ENCODE data around the gene LPIN2. TPM values are rescaled to one million over a fixed set of nuclear protein-coding genes. Genes with fewer than 3 reads are reported as not detected.

The LPIN2 gene
- total and polyA plus RNA-seq, 2 of the 13 experiments (the other 11 are each of a cell fraction or from before 2014, with no cell fraction given) = 46.0 to 119 TPM

- TF ChIP-seq ARID5B (CRISPR knock-in tag; IDR thresholded peaks at IDR 0.05) = peak; percentile 81
- TF ChIP-seq XRCC5 (optimal IDR thresholded peaks at IDR 0.05; ENCODE audit: low read length) = peak; percentile 29
- TF ChIP-seq NR2F2 (IDR thresholded peaks at IDR 0.05; ENCODE audit: borderline replicate concordance, low read depth) = peak; percentile 72
- TF ChIP-seq THAP9 (CRISPR knock-in tag; IDR thresholded peaks at IDR 0.05; ENCODE audit: borderline replicate concordance) = no peak
- no peak for TF ChIP-seq PTBP1 (IDR thresholded peaks at IDR 0.05; ENCODE audit: low read depth, low read length, poor library complexity, severe bottlenecking)
- peak; percentile 90 for TF ChIP-seq PHF21A (CRISPR knock-in tag; IDR thresholded peaks at IDR 0.05)
- no peak for TF ChIP-seq TBP (CRISPR knock-in tag; IDR thresholded peaks at IDR 0.05)
- TF ChIP-seq GABPB1 (CRISPR knock-in tag; IDR thresholded peaks at IDR 0.05) = peak; percentile 77
- no peak for TF ChIP-seq MAZ (IDR thresholded peaks at IDR 0.05; ENCODE audit: borderline replicate concordance, low read depth, low read length)
- no peak for TF ChIP-seq MAZ (CRISPR knock-in tag; IDR thresholded peaks at IDR 0.05; ENCODE audit: low read depth)
- TF ChIP-seq ZBTB25 (CRISPR knock-in tag; IDR thresholded peaks at IDR 0.05) = peak; percentile 70; the same call in 1 of the 2 replicates
- TF ChIP-seq STAT5B (CRISPR knock-in tag; IDR thresholded peaks at IDR 0.05) = 0 out of 2 replicates have a peak, but pooled peaks have one; percentile 18
- no peak for TF ChIP-seq CCAR2 (optimal IDR thresholded peaks at IDR 0.05; ENCODE audit: low read depth, low read length)
- TF ChIP-seq SCMH1 (CRISPR knock-in tag; IDR thresholded peaks at IDR 0.05; ENCODE audit: borderline replicate concordance) = no peak
- peak; percentile 31; the same call in 1 of the 2 replicates for TF ChIP-seq JUND (CRISPR knock-in tag; IDR thresholded peaks at IDR 0.05)
- no peak for TF ChIP-seq ZNF704 (CRISPR knock-in tag; IDR thresholded peaks at IDR 0.05; ENCODE audit: borderline replicate concordance)
- TF ChIP-seq BHLHE40 (IDR thresholded peaks at IDR 0.05; ENCODE audit: low read length) = no peak
- peak; percentile 71; the same call in 1 of the 2 replicates for TF ChIP-seq SMAD3 (CRISPR knock-in tag; IDR thresholded peaks at IDR 0.05)
Measured at GRCh38 chr18:3060667-3061580, 48.0 kb upstream of the LPIN2 start (continued).

Measured in HepG2 (cell line).